GM23338 (cell line): Measurements from ENCODE around the gene LRRC52. TPM values are rescaled to one million over a fixed set of nuclear protein-coding genes. Genes with fewer than 3 reads are reported as not detected.

Experiments used
- ATAC-seq: fragments of 200-7000 bp; cut with Tn5 transposase; 3 replicates; pipeline ENCODE4 v1.9.1; 2020
- DNase-seq: peaks from one replicate; pipeline ENCODE4 v3.0.0-alpha.2; 2015; ENCODE audit warnings: low spot score
- H2AFZ ChIP-seq: fragments of 200-600 bp; sonication (generic); 2 replicates; pipeline ENCODE4 v1.8.0; 2016; ENCODE audit warnings: antibody characterized with exemption, mild to moderate bottlenecking, moderate library complexity
- H3F3A ChIP-seq: fragments of 200-600 bp; sonication (generic); replicated peaks from 2 replicates; pipeline ENCODE4 v1.8.0; 2017; ENCODE audit warnings: antibody characterized with exemption, mixed run types, low read depth
- H3K27ac ChIP-seq: fragments of 200-600 bp; sonication (generic); 2 replicates; pipeline ENCODE4 v1.6.1; 2016; ENCODE audit warnings: low read depth
- H3K27me3 ChIP-seq: fragments of 200-600 bp; sonication (generic); 2 replicates; pipeline ENCODE4 v1.8.0; 2016; ENCODE audit warnings: mild to moderate bottlenecking, mixed run types, moderate library complexity; ENCODE audit not compliant: insufficient read depth
- H3K36me3 ChIP-seq: fragments of 200-600 bp; sonication (generic); 2 replicates; pipeline ENCODE4 v1.8.0; 2016; ENCODE audit warnings: mild to moderate bottlenecking; ENCODE audit not compliant: insufficient read depth
- H3K4me1 ChIP-seq: fragments of 200-600 bp; sonication (generic); 2 replicates; pipeline ENCODE4 v1.8.0; 2016; ENCODE audit warnings: mild to moderate bottlenecking, moderate library complexity; ENCODE audit not compliant: insufficient read depth
- H3K4me2 ChIP-seq: fragments of 200-600 bp; sonication (generic); 2 replicates; pipeline ENCODE4 v1.7.1; 2017; ENCODE audit warnings: mixed run types
- H3K4me3 ChIP-seq: fragments of 200-600 bp; sonication (generic); 2 replicates; pipeline ENCODE4 v1.6.1; 2016; ENCODE audit warnings: mixed run types
- H3K79me2 ChIP-seq: fragments of 200-600 bp; sonication (generic); replicated peaks from 2 replicates; pipeline ENCODE4 v1.8.0; 2017; ENCODE audit warnings: mild to moderate bottlenecking; ENCODE audit not compliant: insufficient read depth
- H3K9me2 ChIP-seq: fragments of 200-600 bp; sonication (generic); 2 replicates; pipeline ENCODE4 v1.8.0; 2017; ENCODE audit not compliant: insufficient read depth
- H4K20me1 ChIP-seq: fragments of 200-600 bp; sonication (generic); replicated peaks from 2 replicates; pipeline ENCODE4 v1.8.0; 2017; ENCODE audit warnings: mild to moderate bottlenecking; ENCODE audit not compliant: insufficient read depth
- H3K27ac Mint-ChIP-seq: 2 replicates; pipeline ENCODE4 v1.8.0; 2020; ENCODE audit warnings: inconsistent platforms, mild to moderate bottlenecking, moderate library complexity, mixed read lengths
- H3K27me3 Mint-ChIP-seq: 3 replicates; pipeline ENCODE4 v1.8.0; 2022; ENCODE audit warnings: low read depth, mild to moderate bottlenecking, moderate library complexity, mixed read lengths, inconsistent platforms; ENCODE audit not compliant: insufficient read depth, poor library complexity
- H3K36me3 Mint-ChIP-seq: 3 replicates; pipeline ENCODE4 v1.8.0; 2021; ENCODE audit warnings: low read depth, mild to moderate bottlenecking, inconsistent platforms, moderate library complexity, mixed read lengths
- H3K4me1 Mint-ChIP-seq: 3 replicates; pipeline ENCODE4 v1.8.0; 2020; ENCODE audit warnings: mild to moderate bottlenecking, inconsistent platforms, mixed read lengths
- H3K4me3 Mint-ChIP-seq: 3 replicates; pipeline ENCODE4 v1.8.0; 2021; ENCODE audit warnings: moderate library complexity, mild to moderate bottlenecking, inconsistent platforms, mixed read lengths
- H3K9me3 Mint-ChIP-seq: 3 replicates; pipeline ENCODE4 v1.8.0; 2020; ENCODE audit warnings: moderate library complexity, mild to moderate bottlenecking, inconsistent platforms, mixed read lengths
- CREB1 ChIP-seq: fragments of 250-450 bp; sonication (Bioruptor Pico); IDR thresholded peaks from 2 replicates; pipeline ENCODE4 v1.5.0; 2020; ENCODE audit warnings: low read depth, mild to moderate bottlenecking, moderate library complexity
- EZH2 ChIP-seq: fragments of 200-600 bp; sonication (generic); IDR thresholded peaks from one replicate; pipeline ENCODE4 v1.8.0; 2017; ENCODE audit warnings: antibody characterized with exemption, mild to moderate bottlenecking, low read depth; ENCODE audit not compliant: unreplicated experiment
- POLR2AphosphoS5 ChIP-seq: IDR thresholded peaks from 2 replicates; pipeline ENCODE4 v1.6.1; 2016; ENCODE audit warnings: antibody characterized with exemption, low read depth
- ZNF114 ChIP-seq: fragments of 250-450 bp; sonication (Bioruptor Pico); IDR thresholded peaks from 2 replicates; pipeline ENCODE4 v1.5.0; 2020; ENCODE audit warnings: mild to moderate bottlenecking, moderate library complexity
- ZNF462 ChIP-seq: fragments of 250-450 bp; sonication (Bioruptor Pico); IDR thresholded peaks from 2 replicates; pipeline ENCODE4 v1.5.0; 2020; ENCODE audit warnings: mild to moderate bottlenecking, moderate library complexity
- polyA plus RNA-seq: library from polyadenylated mRNA; unstranded; fragments of >200 nt; fragmentation: Nextera tagmentation; extraction: Ambion mirVana; gene quantifications from 2 replicates; pipeline ENCODE4 v1.2.1, GENCODE V29; 2016
- total RNA-seq: library from RNA; depleted of rRNA; stranded (reverse); fragments of >200 nt; shearing (Covaris generic); gene quantifications from 2 replicates; pipeline ENCODE4 v1.2.3, GENCODE V29; 2014
- TF ChIP-seq, protein P1 (sequence below): IDR thresholded peaks from one replicate; pipeline ENCODE4 v1.6.1; 2018; ENCODE audit warnings: antibody characterized with exemption; ENCODE audit not compliant: unreplicated experiment

The LRRC52 gene
- total and polyA plus RNA-seq, 2 experiments from 2014 or later = not detected

GRCh38 chr1:165495858-165496205 is 48.0 kb upstream of the LRRC52 start:
- Histone ChIP-seq H3K4me1 (no peaks in the 10 kb centered on the region), H3F3A (no peaks in the 10 kb centered on the region), H3K27me3 (no peaks in the 10 kb centered on the region), H2AFZ (no peak overlapping the region), H3K4me3 (no peak overlapping the region), H3K79me2 (no peaks in the 10 kb centered on the region), H3K9me2 (no peaks in the 10 kb centered on the region), H3K27ac (no peak overlapping the region), H4K20me1 (no peaks in the 10 kb centered on the region), H3K4me2 (no peak overlapping the region), H3K36me3 (no peaks in the 10 kb centered on the region)
- Mint-ChIP-seq H3K27me3 (peaks cover 3% of the 10 kb centered on the region), H3K4me1 (peaks cover 5% of the 10 kb centered on the region; the same call in 2 of the 3 replicates), H3K27ac (no peak overlapping the region), H3K4me3 (no peak overlapping the region), H3K36me3 (no peaks in the 10 kb centered on the region), H3K9me3 (no peaks in the 10 kb centered on the region)
- no peak for ATAC-seq
- no peak for DNase-seq
- no peak for TF ChIP-seq POLR2AphosphoS5

- Mint-ChIP-seq H3K4me1 (peaks cover 5% of the 10 kb centered on the region; the same call in 2 of the 3 replicates), H3K27ac (no peak overlapping the region), H3K9me3 (no peaks in the 10 kb centered on the region), H3K36me3 (no peaks in the 10 kb centered on the region), H3K27me3 (peaks cover 3% of the 10 kb centered on the region), H3K4me3 (no peak overlapping the region)
- no peaks in the 10 kb centered on the region for H3F3A ChIP-seq
- DNase-seq (no peak), ATAC-seq (no peak)
- H3K79me2 ChIP-seq = no peaks in the 10 kb centered on the region
- no peaks in the 10 kb centered on the region for H3K9me2 ChIP-seq
- H3K36me3 ChIP-seq = no peaks in the 10 kb centered on the region
- no peak overlapping the region for H2AFZ ChIP-seq
- no peaks in the 10 kb centered on the region for H3K4me1 ChIP-seq
- no peak overlapping the region for H3K4me3 ChIP-seq
- no peak overlapping the region for H3K4me2 ChIP-seq
- TF ChIP-seq, protein P1, sequence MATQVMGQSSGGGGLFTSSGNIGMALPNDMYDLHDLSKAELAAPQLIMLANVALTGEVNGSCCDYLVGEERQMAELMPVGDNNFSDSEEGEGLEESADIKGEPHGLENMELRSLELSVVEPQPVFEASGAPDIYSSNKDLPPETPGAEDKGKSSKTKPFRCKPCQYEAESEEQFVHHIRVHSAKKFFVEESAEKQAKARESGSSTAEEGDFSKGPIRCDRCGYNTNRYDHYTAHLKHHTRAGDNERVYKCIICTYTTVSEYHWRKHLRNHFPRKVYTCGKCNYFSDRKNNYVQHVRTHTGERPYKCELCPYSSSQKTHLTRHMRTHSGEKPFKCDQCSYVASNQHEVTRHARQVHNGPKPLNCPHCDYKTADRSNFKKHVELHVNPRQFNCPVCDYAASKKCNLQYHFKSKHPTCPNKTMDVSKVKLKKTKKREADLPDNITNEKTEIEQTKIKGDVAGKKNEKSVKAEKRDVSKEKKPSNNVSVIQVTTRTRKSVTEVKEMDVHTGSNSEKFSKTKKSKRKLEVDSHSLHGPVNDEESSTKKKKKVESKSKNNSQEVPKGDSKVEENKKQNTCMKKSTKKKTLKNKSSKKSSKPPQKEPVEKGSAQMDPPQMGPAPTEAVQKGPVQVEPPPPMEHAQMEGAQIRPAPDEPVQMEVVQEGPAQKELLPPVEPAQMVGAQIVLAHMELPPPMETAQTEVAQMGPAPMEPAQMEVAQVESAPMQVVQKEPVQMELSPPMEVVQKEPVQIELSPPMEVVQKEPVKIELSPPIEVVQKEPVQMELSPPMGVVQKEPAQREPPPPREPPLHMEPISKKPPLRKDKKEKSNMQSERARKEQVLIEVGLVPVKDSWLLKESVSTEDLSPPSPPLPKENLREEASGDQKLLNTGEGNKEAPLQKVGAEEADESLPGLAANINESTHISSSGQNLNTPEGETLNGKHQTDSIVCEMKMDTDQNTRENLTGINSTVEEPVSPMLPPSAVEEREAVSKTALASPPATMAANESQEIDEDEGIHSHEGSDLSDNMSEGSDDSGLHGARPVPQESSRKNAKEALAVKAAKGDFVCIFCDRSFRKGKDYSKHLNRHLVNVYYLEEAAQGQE = no peak
- no peak for TF ChIP-seq CREB1 (CRISPR knock-in tag)
- no peak for TF ChIP-seq POLR2AphosphoS5
- no peak for TF ChIP-seq ZNF114 (CRISPR knock-in tag)
- no peak for TF ChIP-seq ZNF462
- TF ChIP-seq EZH2 = no peak
- H3K27me3 ChIP-seq = no peaks in the 10 kb centered on the region
- no peak overlapping the region for H3K27ac ChIP-seq
- H4K20me1 ChIP-seq = no peaks in the 10 kb centered on the region
Observed at GRCh38 chr1:165496501-165496900, 47.3 kb upstream of the LRRC52 start.
